ENCODE measurements around the gene INTS11.

INTS11 gene

GRCh38 chr1:1297802-1298424 lies 26.5 kb downstream of the INTS11 start (continued):
- TF ChIP-seq ZNF19 (tag by site-specific recombination; IDR thresholded peaks at IDR 0.05; ENCODE audit: low read depth): no peak
- peak; percentile 79 for TF ChIP-seq HIC1 (tag by site-specific recombination; IDR thresholded peaks at IDR 0.05)
- no peak for TF ChIP-seq HOXA7 (CRISPR knock-in tag; IDR thresholded peaks at IDR 0.05; ENCODE audit: borderline replicate concordance)
- TF ChIP-seq ZNF785 (tag by site-specific recombination; IDR thresholded peaks at IDR 0.05): no peak
- no peak for TF ChIP-seq ZNF610 (tag by site-specific recombination; IDR thresholded peaks at IDR 0.05; ENCODE audit: borderline replicate concordance)
- TF ChIP-seq, protein P1, sequence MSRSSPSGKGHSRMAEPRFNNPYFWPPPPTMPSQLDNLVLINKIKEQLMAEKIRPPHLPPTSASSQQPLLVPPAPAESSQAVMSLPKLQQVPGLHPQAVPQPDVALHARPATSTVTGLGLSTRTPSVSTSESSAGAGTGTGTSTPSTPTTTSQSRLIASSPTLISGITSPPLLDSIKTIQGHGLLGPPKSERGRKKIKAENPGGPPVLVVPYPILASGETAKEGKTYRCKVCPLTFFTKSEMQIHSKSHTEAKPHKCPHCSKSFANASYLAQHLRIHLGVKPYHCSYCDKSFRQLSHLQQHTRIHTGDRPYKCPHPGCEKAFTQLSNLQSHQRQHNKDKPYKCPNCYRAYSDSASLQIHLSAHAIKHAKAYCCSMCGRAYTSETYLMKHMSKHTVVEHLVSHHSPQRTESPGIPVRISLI (tag by site-specific recombination; IDR thresholded peaks at IDR 0.05): no peak
- TF ChIP-seq BCL11A (tag by site-specific recombination; IDR thresholded peaks at IDR 0.05; ENCODE audit: low read depth): peak; percentile 67; the same call in 1 of the 2 replicates
- no peak for TF ChIP-seq ZNF560 (tag by site-specific recombination; IDR thresholded peaks at IDR 0.05; ENCODE audit: borderline replicate concordance)
- TF ChIP-seq, protein P2, sequence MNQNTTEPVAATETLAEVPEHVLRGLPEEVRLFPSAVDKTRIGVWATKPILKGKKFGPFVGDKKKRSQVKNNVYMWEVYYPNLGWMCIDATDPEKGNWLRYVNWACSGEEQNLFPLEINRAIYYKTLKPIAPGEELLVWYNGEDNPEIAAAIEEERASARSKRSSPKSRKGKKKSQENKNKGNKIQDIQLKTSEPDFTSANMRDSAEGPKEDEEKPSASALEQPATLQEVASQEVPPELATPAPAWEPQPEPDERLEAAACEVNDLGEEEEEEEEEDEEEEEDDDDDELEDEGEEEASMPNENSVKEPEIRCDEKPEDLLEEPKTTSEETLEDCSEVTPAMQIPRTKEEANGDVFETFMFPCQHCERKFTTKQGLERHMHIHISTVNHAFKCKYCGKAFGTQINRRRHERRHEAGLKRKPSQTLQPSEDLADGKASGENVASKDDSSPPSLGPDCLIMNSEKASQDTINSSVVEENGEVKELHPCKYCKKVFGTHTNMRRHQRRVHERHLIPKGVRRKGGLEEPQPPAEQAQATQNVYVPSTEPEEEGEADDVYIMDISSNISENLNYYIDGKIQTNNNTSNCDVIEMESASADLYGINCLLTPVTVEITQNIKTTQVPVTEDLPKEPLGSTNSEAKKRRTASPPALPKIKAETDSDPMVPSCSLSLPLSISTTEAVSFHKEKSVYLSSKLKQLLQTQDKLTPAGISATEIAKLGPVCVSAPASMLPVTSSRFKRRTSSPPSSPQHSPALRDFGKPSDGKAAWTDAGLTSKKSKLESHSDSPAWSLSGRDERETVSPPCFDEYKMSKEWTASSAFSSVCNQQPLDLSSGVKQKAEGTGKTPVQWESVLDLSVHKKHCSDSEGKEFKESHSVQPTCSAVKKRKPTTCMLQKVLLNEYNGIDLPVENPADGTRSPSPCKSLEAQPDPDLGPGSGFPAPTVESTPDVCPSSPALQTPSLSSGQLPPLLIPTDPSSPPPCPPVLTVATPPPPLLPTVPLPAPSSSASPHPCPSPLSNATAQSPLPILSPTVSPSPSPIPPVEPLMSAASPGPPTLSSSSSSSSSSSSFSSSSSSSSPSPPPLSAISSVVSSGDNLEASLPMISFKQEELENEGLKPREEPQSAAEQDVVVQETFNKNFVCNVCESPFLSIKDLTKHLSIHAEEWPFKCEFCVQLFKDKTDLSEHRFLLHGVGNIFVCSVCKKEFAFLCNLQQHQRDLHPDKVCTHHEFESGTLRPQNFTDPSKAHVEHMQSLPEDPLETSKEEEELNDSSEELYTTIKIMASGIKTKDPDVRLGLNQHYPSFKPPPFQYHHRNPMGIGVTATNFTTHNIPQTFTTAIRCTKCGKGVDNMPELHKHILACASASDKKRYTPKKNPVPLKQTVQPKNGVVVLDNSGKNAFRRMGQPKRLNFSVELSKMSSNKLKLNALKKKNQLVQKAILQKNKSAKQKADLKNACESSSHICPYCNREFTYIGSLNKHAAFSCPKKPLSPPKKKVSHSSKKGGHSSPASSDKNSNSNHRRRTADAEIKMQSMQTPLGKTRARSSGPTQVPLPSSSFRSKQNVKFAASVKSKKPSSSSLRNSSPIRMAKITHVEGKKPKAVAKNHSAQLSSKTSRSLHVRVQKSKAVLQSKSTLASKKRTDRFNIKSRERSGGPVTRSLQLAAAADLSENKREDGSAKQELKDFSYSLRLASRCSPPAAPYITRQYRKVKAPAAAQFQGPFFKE (tag by site-specific recombination; IDR thresholded peaks at IDR 0.05; ENCODE audit: borderline replicate concordance): no peak
- no peak for TF ChIP-seq ZNF335 (tag by site-specific recombination; conservative IDR thresholded peaks at IDR 0.05)
- no peak for TF ChIP-seq ZNF221 (tag by site-specific recombination; IDR thresholded peaks at IDR 0.05; ENCODE audit: borderline replicate concordance)
- TF ChIP-seq ZNF18 (tag by site-specific recombination; IDR thresholded peaks at IDR 0.05): no peak
- TF ChIP-seq ZNF707 (tag by site-specific recombination; IDR thresholded peaks at IDR 0.05): no peak
- TF ChIP-seq BCL11B (tag by site-specific recombination; IDR thresholded peaks at IDR 0.05; ENCODE audit: low read depth): peak; percentile 48
- TF ChIP-seq, protein P3, sequence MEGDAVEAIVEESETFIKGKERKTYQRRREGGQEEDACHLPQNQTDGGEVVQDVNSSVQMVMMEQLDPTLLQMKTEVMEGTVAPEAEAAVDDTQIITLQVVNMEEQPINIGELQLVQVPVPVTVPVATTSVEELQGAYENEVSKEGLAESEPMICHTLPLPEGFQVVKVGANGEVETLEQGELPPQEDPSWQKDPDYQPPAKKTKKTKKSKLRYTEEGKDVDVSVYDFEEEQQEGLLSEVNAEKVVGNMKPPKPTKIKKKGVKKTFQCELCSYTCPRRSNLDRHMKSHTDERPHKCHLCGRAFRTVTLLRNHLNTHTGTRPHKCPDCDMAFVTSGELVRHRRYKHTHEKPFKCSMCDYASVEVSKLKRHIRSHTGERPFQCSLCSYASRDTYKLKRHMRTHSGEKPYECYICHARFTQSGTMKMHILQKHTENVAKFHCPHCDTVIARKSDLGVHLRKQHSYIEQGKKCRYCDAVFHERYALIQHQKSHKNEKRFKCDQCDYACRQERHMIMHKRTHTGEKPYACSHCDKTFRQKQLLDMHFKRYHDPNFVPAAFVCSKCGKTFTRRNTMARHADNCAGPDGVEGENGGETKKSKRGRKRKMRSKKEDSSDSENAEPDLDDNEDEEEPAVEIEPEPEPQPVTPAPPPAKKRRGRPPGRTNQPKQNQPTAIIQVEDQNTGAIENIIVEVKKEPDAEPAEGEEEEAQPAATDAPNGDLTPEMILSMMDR (tag by site-specific recombination; IDR thresholded peaks at IDR 0.05): no peak
- 0 out of 2 replicates have a peak, but pooled peaks have one; percentile 10 for TF ChIP-seq ZFHX2 (tag by site-specific recombination; conservative IDR thresholded peaks at IDR 0.05)
- no peak for TF ChIP-seq ZNF621 (tag by site-specific recombination; IDR thresholded peaks at IDR 0.05)

Data from HEK293 (cell line).